ENCODE data around the gene CTNNBL1.

The CTNNBL1 gene

GRCh38 chr20:37915800-37916570 lies 222.2 kb downstream of the CTNNBL1 start:
- no peak for DNase-seq (ENCODE audit: insufficient read length, low spot score)
- TF ChIP-seq TAF1 (IDR thresholded peaks at IDR 0.05; ENCODE audit: low read depth, low read length) = no peak
- TF ChIP-seq POLR2AphosphoS5 (IDR thresholded peaks at IDR 0.05; ENCODE audit: low read depth, low read length) = no peak
- no peak for TF ChIP-seq SPI1 (IDR thresholded peaks at IDR 0.05; ENCODE audit: low read depth, low read length)
- TF ChIP-seq PAX5 (IDR thresholded peaks at IDR 0.05; ENCODE audit: insufficient read depth, low read length, severe bottlenecking) = no peak
- no peak for FAIRE-seq

GRCh38 chr20:37917461-37917860 lies 223.6 kb downstream of the CTNNBL1 start:
- DNase-seq (ENCODE audit: insufficient read length, low spot score) (no peak), FAIRE-seq (no peak)
- TF ChIP-seq POU2F2 (IDR thresholded peaks at IDR 0.05; ENCODE audit: low read depth, low read length) = no peak

- no peak for DNase-seq (ENCODE audit: insufficient read length, low spot score)
- TF ChIP-seq POLR2A (IDR thresholded peaks at IDR 0.05; ENCODE audit: low read depth, low read length) (no peak), TAF1 (IDR thresholded peaks at IDR 0.05; ENCODE audit: low read depth, low read length) (no peak), SPI1 (IDR thresholded peaks at IDR 0.05; ENCODE audit: low read depth, low read length) (no peak), POU2F2 (IDR thresholded peaks at IDR 0.05; ENCODE audit: low read depth, low read length) (no peak), PAX5 (IDR thresholded peaks at IDR 0.05; ENCODE audit: insufficient read depth, low read length, severe bottlenecking) (no peak)
- no peak for FAIRE-seq
Observed at GRCh38 chr20:37918035-37918434, 224.2 kb downstream of the CTNNBL1 start.

GRCh38 chr20:37919389-37920040 lies 225.7 kb downstream of the CTNNBL1 start:
- TF ChIP-seq POLR2AphosphoS5 (IDR thresholded peaks at IDR 0.05; ENCODE audit: low read depth, low read length) = no peak
- no peak for TF ChIP-seq POU2F2 (IDR thresholded peaks at IDR 0.05; ENCODE audit: low read depth, low read length)
- TF ChIP-seq SPI1 (IDR thresholded peaks at IDR 0.05; ENCODE audit: low read depth, low read length) = no peak
- no peak for TF ChIP-seq POLR2A (IDR thresholded peaks at IDR 0.05; ENCODE audit: low read depth, low read length)
- no peak for TF ChIP-seq TAF1 (IDR thresholded peaks at IDR 0.05; ENCODE audit: low read depth, low read length)
- TF ChIP-seq PAX5 (IDR thresholded peaks at IDR 0.05; ENCODE audit: insufficient read depth, low read length, severe bottlenecking) = no peak
- no peak for FAIRE-seq
- DNase-seq (ENCODE audit: insufficient read length, low spot score) = no peak

- peak; percentile 82 for FAIRE-seq
- no peak for DNase-seq (ENCODE audit: insufficient read length, low spot score)
- no peak for TF ChIP-seq SPI1 (IDR thresholded peaks at IDR 0.05; ENCODE audit: low read depth, low read length)
- no peak for TF ChIP-seq PAX5 (IDR thresholded peaks at IDR 0.05; ENCODE audit: insufficient read depth, low read length, severe bottlenecking)
- TF ChIP-seq POLR2AphosphoS5 (IDR thresholded peaks at IDR 0.05; ENCODE audit: low read depth, low read length) = no peak
- no peak for TF ChIP-seq TAF1 (IDR thresholded peaks at IDR 0.05; ENCODE audit: low read depth, low read length)
- TF ChIP-seq POLR2A (IDR thresholded peaks at IDR 0.05; ENCODE audit: low read depth, low read length) = no peak
- TF ChIP-seq POU2F2 (IDR thresholded peaks at IDR 0.05; ENCODE audit: low read depth, low read length) = no peak
Observed at GRCh38 chr20:37920270-37920669, 226.4 kb downstream of the CTNNBL1 start.

GRCh38 chr20:37920679-37921322 lies 227.0 kb downstream of the CTNNBL1 start:
- DNase-seq (ENCODE audit: insufficient read length, low spot score) (no peak), FAIRE-seq (peak; percentile 60)
- TF ChIP-seq SPI1 (IDR thresholded peaks at IDR 0.05; ENCODE audit: low read depth, low read length) (no peak), POLR2AphosphoS5 (IDR thresholded peaks at IDR 0.05; ENCODE audit: low read depth, low read length) (no peak), PAX5 (IDR thresholded peaks at IDR 0.05; ENCODE audit: insufficient read depth, low read length, severe bottlenecking) (no peak), POLR2A (IDR thresholded peaks at IDR 0.05; ENCODE audit: low read depth, low read length) (no peak), POU2F2 (IDR thresholded peaks at IDR 0.05; ENCODE audit: low read depth, low read length) (no peak), TAF1 (IDR thresholded peaks at IDR 0.05; ENCODE audit: low read depth, low read length) (no peak)

- peak; percentile 50 for FAIRE-seq
- TF ChIP-seq SPI1 (IDR thresholded peaks at IDR 0.05; ENCODE audit: low read depth, low read length) (peak; percentile 97), POLR2AphosphoS5 (IDR thresholded peaks at IDR 0.05; ENCODE audit: low read depth, low read length) (no peak), TAF1 (IDR thresholded peaks at IDR 0.05; ENCODE audit: low read depth, low read length) (no peak), PAX5 (IDR thresholded peaks at IDR 0.05; ENCODE audit: insufficient read depth, low read length, severe bottlenecking) (no peak), POLR2A (IDR thresholded peaks at IDR 0.05; ENCODE audit: low read depth, low read length) (no peak)
- no peak for DNase-seq (ENCODE audit: insufficient read length, low spot score)
Observed at GRCh38 chr20:37921341-37921929, 227.6 kb downstream of the CTNNBL1 start.
